Activated naive CD4-positive, alpha-beta T cell treated with anti-CD3 and anti-CD28 coated beads, Interleukin-2, amount 50 U/mL, for 16 hours (primary cell): Measurements from ENCODE around the gene CDYL.
"Not testable (repeated sequence)": the region's sequence is repeated elsewhere in the genome, so short reads cannot be mapped to it uniquely, and the experiment has no call there.

Source experiments
- DNase-seq: peaks from one replicate; pipeline ENCODE4 v3.0.0-alpha.2; 2020

The CDYL gene

GRCh38 chr6:4805553-4806336 lies 29.5 kb downstream of the CDYL start:
- no peak for DNase-seq

- DNase-seq: no peak
These were observed 30.1 kb downstream of the CDYL start for GRCh38 chr6:4806337-4806725.

DNA sequence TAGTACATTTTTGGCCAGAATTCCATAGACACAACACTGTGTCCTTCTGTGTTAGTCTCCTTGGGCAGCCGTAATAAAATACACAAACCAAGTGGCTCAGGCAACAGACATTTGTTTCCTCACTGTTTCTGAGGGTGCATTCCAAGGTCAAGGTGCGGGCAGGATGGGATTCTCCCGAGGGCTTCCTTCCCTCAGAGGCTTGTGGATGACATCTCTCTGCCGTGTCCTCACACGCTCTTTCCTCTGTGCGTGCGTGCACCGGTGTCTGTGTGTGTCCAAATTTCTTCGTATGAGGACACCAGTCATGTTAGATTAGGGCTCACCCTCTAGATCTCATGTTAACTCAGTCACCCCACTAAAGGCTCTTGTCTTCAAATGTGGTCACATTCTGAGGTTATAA lies 30.6 kb downstream of the CDYL start:
- no peak for DNase-seq

DNA sequence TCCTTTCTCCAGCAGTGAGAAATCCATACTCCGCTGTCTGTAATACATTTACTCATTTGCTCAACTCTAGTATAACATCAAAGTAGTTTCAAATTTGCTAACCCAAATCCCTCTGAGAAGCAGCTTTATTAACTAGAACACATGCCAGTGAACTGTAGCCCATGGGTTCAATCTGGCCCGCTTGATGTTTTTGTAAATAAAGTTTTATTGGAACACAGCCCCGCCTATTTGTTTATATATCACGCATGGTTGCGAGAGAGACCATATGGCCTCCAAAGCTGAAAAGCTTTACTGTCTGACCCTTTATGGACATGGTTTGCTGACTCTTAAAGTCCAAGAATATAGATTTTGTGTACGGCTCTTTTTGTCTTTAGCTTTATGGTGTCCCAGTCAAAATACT lies 32.2 kb downstream of the CDYL start:
- DNase-seq: no peak

DNA sequence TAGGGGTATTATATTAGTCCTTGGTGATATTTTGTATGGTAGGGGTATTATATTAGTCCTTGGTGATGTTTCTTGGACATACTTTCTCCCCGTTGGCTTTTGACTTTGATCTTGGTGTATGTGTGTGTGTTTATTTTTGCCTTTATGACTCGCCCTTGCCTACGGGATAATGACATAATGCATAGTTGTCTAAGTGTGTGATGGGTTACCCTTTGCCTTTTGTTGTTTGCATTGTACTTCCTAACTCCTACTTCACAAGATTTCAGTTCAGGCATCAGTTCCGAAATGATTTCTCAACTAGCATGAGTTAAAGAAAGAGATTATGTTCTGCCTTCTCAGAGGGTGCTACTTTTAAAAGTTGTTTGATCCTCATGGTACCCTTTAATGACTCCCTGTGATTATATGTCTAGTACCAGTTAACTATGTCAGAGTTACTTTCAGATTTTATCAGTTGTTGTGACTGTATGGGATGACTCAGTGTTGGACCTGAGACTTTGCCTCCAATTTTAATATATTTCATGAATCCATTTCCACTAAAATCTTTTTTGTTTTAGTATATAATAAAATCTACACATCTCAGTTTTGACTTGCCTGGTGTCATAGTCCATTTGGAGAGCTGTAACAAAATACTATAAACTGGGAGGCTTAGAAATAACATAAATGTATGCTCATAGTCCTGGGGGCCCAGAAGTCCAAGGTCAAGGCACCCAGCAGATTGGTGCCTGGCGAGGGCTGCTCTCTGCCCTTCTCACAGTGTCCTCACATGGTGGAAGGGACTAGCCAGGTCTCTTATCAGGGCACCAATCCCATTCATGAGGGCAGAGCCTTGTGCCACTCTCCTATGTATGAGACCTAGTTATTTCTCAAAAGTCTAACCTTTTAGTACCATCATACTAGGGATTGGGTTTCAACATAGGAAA lies 34.1 kb downstream of the CDYL start:
- no peak for DNase-seq

DNA sequence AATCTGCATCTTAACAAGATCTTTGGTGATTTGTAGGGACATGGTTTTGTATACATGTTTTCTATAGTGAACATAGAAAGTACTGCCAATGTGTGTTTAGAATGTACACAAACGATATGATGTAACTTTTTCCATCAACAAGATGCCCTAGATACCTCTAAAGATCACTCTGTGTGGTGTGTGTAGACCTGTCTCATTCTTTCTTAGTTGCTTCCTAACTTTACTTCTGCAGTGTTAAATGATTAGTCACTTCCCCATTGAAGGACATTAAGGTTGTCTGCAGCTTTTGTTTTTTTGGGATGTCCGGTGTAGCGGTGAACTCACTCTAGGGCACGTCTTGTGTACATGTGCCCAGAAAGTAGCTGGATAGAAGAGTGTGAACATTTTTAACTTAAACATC lies 35.9 kb downstream of the CDYL start:
- no peak for DNase-seq

DNA sequence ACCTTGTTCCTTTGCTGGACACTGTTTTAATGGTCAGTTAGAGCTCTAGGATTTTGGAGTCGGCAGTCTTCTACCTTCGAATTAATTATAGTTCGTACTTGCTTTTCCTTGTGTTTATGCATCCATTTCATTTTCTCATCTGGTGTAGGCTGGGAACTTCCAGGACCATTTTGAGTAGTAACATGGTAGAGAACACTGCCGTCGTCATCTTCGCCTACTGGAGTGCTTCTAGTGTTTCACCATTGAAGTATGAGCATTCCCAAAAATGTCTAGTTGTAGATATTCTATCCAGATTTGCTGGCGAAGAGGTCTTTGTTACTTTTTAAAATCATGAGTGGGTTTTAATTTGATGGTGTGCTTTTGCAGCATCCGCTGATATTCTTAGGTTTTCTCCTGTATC lies 36.9 kb downstream of the CDYL start:
- no peak for DNase-seq

GRCh38 chr6:4814212-4814611 lies 38.0 kb downstream of the CDYL start:
- DNase-seq: no peak

- DNase-seq: no peak
These were observed 38.8 kb downstream of the CDYL start for GRCh38 chr6:4814987-4815386.

GRCh38 chr6:4815584-4815983 lies 39.4 kb downstream of the CDYL start:
- no peak for DNase-seq

DNA sequence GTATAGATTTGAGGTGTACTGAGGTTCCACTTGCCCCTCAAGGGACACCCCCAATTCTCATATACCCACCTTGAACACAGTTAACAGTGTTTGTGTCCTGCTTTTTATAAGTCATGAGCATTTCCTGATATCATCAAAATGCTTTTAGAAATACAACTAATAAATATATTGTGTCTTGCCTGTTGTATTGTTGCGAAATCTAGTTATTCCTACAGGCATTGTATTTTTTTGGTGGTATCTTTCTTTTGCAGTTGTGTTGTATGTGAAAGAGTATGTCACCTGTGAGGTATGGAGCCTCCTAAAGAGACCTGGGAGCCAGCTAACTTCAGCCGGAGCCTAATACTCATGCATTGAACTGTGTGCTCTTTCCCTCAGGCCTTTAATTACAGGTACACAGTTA lies 40.7 kb downstream of the CDYL start:
- DNase-seq: no peak

GRCh38 chr6:4817551-4817950 lies 41.3 kb downstream of the CDYL start:
- DNase-seq: no peak

GRCh38 chr6:4818272-4818938 lies 42.2 kb downstream of the CDYL start:
- no peak for DNase-seq

DNA sequence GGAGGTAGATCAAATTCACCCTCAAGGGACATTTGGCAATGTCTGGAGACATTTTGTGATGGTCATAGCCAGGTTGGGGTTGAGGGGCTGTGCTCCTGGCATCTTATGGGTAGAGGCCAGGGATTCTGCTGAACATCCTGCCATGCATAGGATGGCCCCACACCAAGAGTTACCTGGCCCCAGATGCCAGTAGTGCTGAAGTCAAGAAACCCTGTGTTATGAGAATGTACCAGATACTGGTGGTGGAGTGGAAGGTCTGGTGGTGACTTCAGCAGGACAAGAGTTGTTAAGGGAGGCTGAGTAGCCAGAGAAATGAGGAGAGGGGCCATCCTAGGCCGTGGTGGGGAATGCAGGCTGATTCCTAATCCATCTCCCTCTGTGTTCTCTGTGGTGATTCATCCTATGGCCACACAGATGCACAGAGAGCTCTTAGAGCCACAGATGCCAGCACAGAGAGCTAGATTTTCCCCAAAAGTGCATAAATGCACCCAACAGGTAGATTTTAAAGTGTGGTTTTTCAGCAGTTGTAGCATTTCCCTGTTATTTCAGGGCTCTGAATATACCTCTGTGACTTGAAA lies 43.6 kb downstream of the CDYL start:
- no peak for DNase-seq

DNA sequence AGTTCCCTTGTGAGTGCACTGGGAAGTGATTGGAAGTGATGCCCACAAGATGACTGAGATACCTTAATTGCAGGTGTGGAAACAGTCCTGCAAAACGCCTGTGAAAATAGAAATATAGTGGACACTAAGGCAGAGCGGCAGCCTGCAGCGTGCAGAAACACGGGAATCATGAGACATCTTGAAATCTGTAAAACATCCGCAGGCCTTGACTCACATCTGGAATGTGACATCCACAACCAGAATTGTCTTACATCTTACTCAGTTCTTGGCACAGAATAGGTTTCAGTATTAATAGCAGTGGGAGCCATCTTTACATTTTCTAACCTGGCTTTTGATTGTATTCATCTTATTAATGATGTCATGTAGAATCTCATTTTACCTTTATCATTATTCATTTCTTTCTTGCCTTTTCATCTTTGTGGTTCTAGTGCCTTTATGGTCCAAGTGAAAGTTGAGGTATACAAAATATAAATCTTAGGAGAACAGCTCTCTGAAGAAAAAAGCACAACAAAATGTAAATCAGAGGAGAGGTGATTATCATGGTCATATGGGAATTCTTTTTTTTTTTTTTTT lies 44.6 kb downstream of the CDYL start:
- no peak for DNase-seq

GRCh38 chr6:4822476-4822875 lies 46.3 kb downstream of the CDYL start:
- no peak for DNase-seq

- no peak for DNase-seq
These were observed 52.0 kb downstream of the CDYL start for GRCh38 chr6:4828187-4828698.

- DNase-seq: no peak
These were observed 52.9 kb downstream of the CDYL start for GRCh38 chr6:4829089-4829488.

DNA sequence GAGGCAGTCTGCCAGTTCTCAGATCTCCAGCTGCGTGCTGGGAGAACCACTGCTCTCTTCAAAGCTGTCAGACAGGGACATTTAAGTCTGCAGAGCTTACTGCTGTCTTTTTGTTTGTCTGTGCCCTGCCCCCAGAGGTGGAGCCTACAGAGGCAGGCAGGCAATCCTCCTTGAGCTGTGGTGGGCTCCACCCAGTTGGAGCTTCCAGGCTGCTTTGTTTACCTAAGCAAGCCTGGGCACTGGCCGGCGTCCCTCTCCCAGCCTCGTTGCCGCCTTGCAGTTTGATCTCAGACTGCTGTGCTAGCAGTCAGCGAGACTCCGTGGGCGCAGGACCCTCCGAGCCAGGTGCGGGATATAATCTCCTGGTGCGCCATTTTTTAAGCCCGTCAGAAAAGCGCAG lies 59.3 kb downstream of the CDYL start:
- not testable (repeated sequence) for DNase-seq

GRCh38 chr6:4840169-4840568 lies 64.0 kb downstream of the CDYL start:
- DNase-seq: no peak

DNA sequence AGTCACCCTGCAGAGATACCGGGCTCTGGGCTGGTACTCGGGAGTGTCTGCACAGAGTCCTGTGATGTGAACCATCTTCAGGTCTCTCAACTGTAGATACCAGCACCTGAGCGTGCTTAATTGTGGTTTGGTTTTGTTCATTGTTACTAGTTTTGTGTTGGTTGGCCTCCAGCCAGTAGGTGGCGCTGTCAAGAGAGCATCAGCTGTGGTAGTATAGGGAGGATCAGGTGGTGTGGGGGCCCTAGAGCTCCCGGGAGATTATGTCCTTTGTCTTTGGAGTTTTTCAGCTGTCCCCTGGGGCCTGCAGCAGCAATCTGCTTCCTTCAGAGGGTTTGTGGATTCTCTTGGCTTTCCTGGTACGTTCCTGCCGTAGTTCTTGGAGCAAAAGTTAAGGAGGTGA lies 67.9 kb downstream of the CDYL start:
- DNase-seq: no peak

DNA sequence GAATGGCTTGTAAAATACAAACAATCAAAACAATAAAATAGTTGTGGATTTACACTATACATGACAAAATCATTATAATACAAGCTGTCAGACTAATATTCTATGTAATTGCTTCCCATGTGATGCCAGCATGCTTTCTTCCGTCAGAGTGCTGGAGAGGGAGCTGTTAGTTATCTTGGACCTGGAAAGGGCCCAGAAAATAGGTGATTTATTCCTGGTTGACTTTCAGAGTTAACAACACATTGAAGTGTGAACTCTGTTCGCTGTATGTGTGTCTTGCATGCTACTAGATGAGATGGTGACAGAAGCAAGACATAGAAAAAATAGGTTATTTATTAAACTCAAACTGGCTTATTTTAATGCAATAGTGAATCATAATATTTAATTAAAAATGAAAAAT lies 70.2 kb downstream of the CDYL start:
- no peak for DNase-seq
